ENCODE data around the gene TDP2. TPM values are rescaled to one million over a fixed set of nuclear protein-coding genes. Genes with fewer than 3 reads are reported as not detected.
"Not testable (repeated sequence)": the region's sequence is repeated elsewhere in the genome, so short reads cannot be mapped to it uniquely, and the experiment has no call there.

TDP2 gene
- total RNA-seq, 1 experiment from 2014 or later, result 25.3 TPM

- DNase-seq (ENCODE audit: low read depth), result no peak
These were observed 18.4 kb downstream of the TDP2 start for GRCh38 chr6:24648276-24648675.

GRCh38 chr6:24646771-24647170 is 19.9 kb downstream of the TDP2 start:
- peak; percentile 26 for DNase-seq (ENCODE audit: low read depth)

DNA sequence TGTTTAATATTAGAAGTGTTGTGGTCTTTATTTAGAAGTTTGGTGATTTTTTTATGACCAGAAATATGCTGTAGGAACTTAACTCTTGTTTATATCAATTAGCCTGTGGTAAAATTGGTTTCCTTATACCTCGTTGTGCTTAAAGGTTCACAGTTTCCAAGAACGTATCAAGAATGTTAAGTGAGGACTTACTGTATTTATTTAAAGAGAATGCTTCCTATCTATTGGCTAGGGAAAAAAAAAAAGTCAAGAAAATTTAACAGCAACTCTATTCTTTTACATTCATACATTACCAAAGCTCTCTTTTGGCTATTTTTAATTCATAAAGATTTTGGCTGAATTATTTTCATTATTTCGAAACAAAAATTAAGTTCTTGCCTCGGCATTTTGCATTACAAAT is 22.3 kb downstream of the TDP2 start:
- DNase-seq (ENCODE audit: low read depth), result no peak

GRCh38 chr6:24643920-24644319 is 22.8 kb downstream of the TDP2 start:
- DNase-seq (ENCODE audit: low read depth), result no peak

DNA sequence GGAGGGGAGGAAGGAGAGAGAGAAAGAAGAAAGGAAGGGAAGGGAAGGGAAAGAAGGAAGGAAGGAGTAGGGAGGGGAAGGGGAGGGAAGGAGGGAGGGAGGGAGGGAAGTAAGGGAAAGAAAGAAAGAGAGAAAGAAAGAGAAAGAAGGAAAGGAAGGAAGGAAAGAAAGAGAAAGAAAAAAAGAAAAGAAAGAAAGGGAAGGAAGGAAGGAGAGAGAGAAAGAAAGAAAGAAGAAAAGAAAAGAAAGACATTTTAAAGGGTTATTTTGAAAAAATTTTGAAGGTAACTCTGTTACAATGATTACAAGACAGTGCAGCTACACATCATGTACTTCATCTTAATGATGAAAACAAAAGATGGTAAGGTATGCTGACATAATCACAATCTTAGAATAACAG is 24.6 kb downstream of the TDP2 start:
- DNase-seq (ENCODE audit: low read depth), result no peak

DNA sequence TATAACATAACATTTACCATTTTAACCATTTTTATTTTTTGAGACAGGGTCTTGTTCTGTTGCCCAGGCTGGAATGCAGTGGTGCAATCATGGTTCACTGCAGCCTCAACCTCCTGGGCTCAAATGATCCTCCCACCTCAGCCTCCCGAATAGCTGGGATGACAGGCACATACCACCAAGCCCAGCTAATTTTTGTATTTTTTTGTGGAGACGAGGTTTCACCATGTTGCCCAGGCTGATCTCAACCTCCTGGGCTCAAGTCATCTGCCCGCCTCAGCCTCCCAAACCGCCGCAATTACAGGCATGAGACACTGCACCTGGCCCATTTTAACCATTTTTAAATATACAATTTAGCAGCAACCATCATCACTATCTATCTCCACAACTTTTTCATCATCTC is 26.1 kb downstream of the TDP2 start:
- DNase-seq (ENCODE audit: low read depth), result not testable (repeated sequence)

- no peak for DNase-seq (ENCODE audit: low read depth)
These were observed 26.5 kb downstream of the TDP2 start for GRCh38 chr6:24640166-24640565.

DNA sequence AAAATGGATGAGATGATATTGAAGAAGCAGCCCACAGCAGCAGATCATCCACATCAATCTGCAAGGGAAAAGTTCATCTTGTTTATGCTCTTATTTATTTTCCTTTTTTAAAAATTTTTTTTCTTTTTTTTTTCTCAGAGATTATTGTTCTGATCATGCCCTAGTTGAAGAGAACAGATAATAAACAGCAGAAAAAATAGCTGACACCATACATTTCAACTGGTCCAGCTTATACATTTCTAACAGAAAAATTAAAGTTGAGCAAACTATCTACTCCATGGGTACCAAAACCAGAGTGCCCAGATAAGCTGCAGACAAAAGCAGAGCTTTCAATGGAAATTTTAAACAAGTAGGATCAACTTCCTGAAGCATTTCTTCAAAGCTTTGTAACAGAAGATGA is 30.0 kb downstream of the TDP2 start:
- no peak for DNase-seq (ENCODE audit: low read depth)

DNA sequence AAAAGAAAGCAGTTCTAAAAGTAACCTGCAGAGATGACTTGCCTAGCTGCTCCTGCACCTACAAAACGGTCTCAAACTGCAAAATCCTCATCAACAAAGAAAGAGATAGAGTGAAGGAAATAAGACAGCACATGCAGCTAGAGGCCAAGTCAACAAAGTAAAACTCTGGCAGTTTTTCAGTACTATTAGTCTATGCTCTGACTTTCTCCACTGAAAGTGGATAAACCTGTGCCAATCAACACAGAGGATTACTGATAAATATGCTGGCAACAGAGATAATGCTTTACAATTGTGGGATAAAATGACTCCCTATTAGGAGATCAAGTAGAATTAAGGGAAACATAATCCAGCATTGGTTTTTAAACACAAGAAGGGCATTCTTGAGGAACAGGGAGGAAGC is 34.1 kb downstream of the TDP2 start:
- DNase-seq (ENCODE audit: low read depth), result no peak

DNA sequence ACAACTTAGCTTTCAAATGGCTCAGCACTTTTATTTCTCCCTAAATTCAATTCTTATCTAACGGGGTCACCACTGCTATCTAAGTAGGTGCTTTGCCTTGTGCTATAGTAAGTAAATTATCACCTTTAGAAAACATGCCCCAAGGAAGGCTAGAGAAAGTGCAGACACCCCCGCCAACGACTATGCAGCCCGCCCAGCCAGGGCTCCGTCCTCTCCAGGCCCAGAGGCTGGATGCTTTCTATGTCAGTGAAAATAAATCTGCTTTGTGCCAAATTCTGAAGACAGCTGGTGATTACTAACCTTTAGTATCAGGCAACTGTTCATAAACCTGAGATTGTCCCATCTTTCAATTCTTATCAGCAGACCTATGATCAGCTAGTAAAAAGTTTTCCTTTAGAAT is 35.0 kb downstream of the TDP2 start:
- no peak for DNase-seq (ENCODE audit: low read depth)

DNA sequence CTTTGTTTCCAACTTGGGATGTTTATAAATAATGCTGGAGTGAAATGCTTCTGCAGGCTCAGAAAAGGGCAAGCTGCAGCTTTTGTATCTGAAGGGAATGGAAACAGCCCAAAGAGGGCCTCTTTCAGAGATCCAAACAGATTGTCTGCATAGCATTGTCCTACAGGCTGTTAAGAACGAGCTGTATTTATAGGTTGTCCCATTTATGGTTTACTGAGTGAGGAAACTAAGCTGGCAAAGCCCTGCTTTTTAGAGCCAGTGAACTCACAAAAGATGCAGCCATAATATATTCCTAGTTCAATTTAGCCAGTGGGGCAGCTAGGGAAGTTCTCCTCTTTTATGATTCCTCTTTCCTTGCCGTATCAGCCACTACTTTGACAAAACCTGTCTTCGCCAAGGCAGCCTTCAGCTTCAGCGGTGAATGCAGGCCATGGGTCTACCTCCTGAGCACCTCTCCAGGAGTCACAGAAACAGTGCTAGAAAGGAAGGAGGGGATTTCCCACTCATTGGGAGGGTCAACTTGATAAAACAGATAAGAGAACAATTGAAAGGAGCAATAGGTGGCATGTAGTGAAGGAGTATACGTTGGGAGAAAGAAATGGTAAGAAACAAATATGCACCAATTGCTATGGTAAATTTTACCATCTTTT is 35.7 kb downstream of the TDP2 start:
- DNase-seq (ENCODE audit: low read depth), result no peak

DNA sequence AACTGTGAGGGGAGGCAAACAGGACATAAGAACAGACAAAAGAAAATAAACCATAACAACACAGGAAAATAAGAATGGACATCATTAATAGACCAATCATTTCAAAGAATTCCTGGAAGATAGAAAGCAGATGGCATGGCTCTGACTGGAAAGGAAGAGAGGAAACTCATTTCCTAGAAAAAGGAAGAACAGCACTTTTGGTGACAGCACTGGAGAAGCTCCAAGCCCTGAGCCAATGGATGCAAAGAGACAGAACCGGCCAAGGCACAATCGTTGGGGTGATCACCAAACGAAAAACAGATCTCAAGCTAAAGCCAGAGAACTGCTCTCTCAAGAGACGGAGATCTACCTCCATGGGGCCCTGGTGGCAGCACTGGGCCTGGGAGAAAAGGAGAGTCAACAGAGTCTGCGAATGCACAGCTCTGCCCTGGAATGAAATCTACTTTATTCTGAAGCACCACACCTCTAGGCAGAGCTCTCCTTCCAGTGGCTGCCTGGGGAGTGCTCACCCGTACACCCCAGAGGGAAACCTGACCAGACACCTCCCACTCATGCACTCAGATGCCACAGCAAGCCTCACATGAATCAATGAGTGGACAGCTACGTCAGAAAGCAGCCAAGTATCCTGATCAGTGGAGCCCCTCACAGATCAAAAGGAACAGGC is 44.9 kb downstream of the TDP2 start:
- DNase-seq (ENCODE audit: low read depth), result no peak

DNA sequence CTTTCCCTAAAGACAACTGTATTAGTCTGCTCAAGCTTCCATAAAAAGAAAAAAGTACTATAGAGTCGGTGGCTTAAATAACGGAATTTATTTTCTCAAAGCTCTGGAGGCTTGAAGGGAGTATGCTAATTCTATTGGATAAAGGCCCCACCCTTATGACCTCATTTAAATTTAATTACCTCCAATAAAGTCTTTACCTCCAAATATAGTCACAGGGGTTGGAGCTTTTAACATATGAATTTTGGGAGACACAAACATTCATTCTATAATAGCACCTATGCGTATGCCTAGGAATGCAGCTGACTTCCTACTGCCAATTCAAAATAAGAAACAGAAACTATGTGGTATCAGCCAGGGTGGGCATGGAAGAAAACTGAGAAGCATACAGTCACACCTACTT is 46.1 kb downstream of the TDP2 start:
- no peak for DNase-seq (ENCODE audit: low read depth)

- no peak for DNase-seq (ENCODE audit: low read depth)
These were observed 47.0 kb downstream of the TDP2 start for GRCh38 chr6:24619661-24620060.

DNA sequence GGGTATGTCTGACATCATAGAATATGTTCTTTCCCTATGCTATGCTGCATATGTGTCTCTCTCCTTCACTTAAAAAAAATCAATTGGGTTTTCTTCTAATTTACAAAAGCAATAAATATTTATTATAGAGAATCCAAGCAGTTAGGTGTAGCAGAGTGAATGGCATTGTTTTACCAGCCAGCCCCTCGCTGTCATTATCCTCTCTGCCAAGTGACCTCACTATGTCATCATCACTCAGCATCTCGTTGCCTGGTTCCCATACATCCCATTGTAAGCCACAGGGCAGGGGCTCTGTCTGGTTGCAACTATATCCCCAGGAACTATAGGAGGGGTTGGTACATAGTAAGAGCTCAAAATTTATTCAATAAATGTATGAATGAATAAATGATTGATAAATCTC is 52.1 kb downstream of the TDP2 start:
- no peak for DNase-seq (ENCODE audit: low read depth)

GRCh38 chr6:24614043-24614420 is 52.7 kb downstream of the TDP2 start:
- no peak for DNase-seq (ENCODE audit: low read depth)

- DNase-seq (ENCODE audit: low read depth), result no peak
These were observed 53.2 kb downstream of the TDP2 start for GRCh38 chr6:24613361-24614042.

GRCh38 chr6:24610672-24611071 is 56.0 kb downstream of the TDP2 start:
- no peak for DNase-seq (ENCODE audit: low read depth)

GRCh38 chr6:24607310-24608105 is 59.2 kb downstream of the TDP2 start:
- no peak for DNase-seq (ENCODE audit: low read depth)

- DNase-seq (ENCODE audit: low read depth), result no peak
These were observed 60.3 kb downstream of the TDP2 start for GRCh38 chr6:24606200-24606930.

DNA sequence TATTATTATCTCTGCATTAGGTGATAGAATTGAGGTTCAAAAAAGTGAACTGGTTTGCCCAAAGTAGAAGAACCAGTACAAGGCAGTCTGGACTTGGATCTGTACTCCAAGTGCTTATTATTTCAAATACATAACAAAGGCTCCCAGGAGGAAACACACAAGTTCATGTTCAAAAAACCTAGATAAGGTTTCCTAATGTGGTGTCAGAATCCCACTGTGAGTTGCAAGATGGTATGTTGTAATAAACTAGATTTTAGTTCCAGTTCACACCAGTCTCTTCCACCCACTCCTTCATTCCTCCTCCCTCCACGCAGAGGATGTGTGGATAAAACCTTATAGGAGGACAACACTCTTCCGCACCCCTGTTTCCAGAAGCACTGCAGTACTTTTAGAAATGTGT is 63.5 kb downstream of the TDP2 start:
- no peak for DNase-seq (ENCODE audit: low read depth)

GRCh38 chr6:24600903-24601302 is 65.8 kb downstream of the TDP2 start:
- DNase-seq (ENCODE audit: low read depth), result no peak

Measured in Daoy (cell line).